Activated CD8-positive, alpha-beta T cell treated with anti-CD3 and anti-CD28 coated beads for 36 hours (primary cell): Measurements from ENCODE around the gene METTL25B. TPM values are rescaled to one million over a fixed set of nuclear protein-coding genes. Genes with fewer than 3 reads are reported as not detected.

Experiments used
- ATAC-seq: fragments of 200-7000 bp; cut with Tn5 transposase; one replicate; pipeline ENCODE4 v1.10.0; 2021; ENCODE audit warnings: mild to moderate bottlenecking, moderate library complexity
- CTCF ChIA-PET: fragments of 350-600 bp; sonication (Branson Sonifier 250); formaldehyde crosslinking; loops from one replicate; lab custom pipeline; 2021; ENCODE audit warnings: antibody characterized with exemption; lab: Charles Lee
- POLR2A ChIA-PET: fragments of 350-600 bp; sonication (Branson Sonifier 250); formaldehyde crosslinking; loops from one replicate; lab custom pipeline; 2021; ENCODE audit warnings: antibody characterized with exemption; lab: Charles Lee
- DNase-seq: peaks from one replicate; pipeline ENCODE4 v3.0.0-alpha.2; 2020
- H3K27ac Mint-ChIP-seq: one replicate; pipeline ENCODE4 v1.8.0; 2021; ENCODE audit warnings: mild to moderate bottlenecking, mixed read lengths
- H3K27me3 Mint-ChIP-seq: one replicate; pipeline ENCODE4 v1.8.0; 2021; ENCODE audit warnings: mixed read lengths
- H3K36me3 Mint-ChIP-seq: one replicate; pipeline ENCODE4 v1.8.0; 2021; ENCODE audit warnings: low read depth, mixed read lengths
- H3K4me1 Mint-ChIP-seq: one replicate; pipeline ENCODE4 v1.8.0; 2021; ENCODE audit warnings: low read depth, mixed read lengths
- H3K4me3 Mint-ChIP-seq: one replicate; pipeline ENCODE4 v1.8.0; 2021; ENCODE audit warnings: mild to moderate bottlenecking, moderate library complexity, mixed read lengths
- H3K9me3 Mint-ChIP-seq: one replicate; pipeline ENCODE4 v1.8.0; 2021; ENCODE audit warnings: mixed read lengths
- intact Hi-C: fragments of 100-400 bp; cut with micrococcal nuclease; formaldehyde crosslinking; loops from one replicate; pipeline ENCODE4 v1.10.0; 2022
- total RNA-seq, 2 experiments: library from RNA; stranded (reverse); gene quantifications; one replicate each; pipeline ENCODE4 v1.2.3, GENCODE V29; 2021
- TF ChIP-seq, protein P1 (sequence below): fragments of 200-600 bp; IDR thresholded peaks from one replicate; pipeline ENCODE4 v1.8.0; 2022; ENCODE audit warnings: antibody characterized with exemption, mild to moderate bottlenecking

Gene METTL25B
- total RNA-seq, 2 experiments from 2014 or later, result 32.3 to 32.5 TPM

DNA sequence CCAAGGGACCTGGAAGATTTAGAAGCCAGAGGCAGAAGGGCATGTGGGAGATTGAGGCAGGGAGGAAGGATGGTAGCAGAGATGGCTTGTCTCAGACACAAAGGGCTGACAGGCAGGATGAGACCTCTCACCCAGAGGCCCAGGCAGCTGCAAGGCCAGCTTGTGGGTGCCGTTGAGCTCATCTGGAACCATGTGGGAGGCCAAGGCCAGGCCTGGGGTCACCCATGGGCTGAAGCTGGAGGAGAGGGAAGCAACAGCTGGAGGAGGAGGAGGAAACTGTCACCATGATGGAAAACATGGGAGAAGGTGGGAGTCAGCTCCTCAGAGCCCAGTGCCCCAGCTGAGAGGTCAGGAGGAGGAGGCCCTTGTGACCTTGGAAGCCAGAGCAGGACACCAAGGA, 29.3 kb upstream of the METTL25B start:
- Mint-ChIP-seq H3K27ac (no peak overlapping the region), H3K4me1 (peaks cover 5% of the 10 kb centered on the region), H3K9me3 (no peaks in the 10 kb centered on the region), H3K27me3 (peaks cover 26% of the 10 kb centered on the region), H3K4me3 (no peak overlapping the region), H3K36me3 (no peaks in the 10 kb centered on the region)
- intact Hi-C loops, result no loop called here
- POLR2A ChIA-PET, result interaction anchor here (0.9 kb wide), 1 partner anchor 21 kb away, joined by 3 read pairs; no protein-coding TSS in a partner anchor
- no peak for ATAC-seq
- CTCF ChIA-PET, result interaction anchor here (1.0 to 13.0 kb wide), 3 partner anchors 7 to 72 kb away, joined by 4 to 271 read pairs (median 9); no protein-coding TSS in a partner anchor
- no peak for DNase-seq
- TF ChIP-seq, protein P1, sequence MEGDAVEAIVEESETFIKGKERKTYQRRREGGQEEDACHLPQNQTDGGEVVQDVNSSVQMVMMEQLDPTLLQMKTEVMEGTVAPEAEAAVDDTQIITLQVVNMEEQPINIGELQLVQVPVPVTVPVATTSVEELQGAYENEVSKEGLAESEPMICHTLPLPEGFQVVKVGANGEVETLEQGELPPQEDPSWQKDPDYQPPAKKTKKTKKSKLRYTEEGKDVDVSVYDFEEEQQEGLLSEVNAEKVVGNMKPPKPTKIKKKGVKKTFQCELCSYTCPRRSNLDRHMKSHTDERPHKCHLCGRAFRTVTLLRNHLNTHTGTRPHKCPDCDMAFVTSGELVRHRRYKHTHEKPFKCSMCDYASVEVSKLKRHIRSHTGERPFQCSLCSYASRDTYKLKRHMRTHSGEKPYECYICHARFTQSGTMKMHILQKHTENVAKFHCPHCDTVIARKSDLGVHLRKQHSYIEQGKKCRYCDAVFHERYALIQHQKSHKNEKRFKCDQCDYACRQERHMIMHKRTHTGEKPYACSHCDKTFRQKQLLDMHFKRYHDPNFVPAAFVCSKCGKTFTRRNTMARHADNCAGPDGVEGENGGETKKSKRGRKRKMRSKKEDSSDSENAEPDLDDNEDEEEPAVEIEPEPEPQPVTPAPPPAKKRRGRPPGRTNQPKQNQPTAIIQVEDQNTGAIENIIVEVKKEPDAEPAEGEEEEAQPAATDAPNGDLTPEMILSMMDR, result no peak

DNA sequence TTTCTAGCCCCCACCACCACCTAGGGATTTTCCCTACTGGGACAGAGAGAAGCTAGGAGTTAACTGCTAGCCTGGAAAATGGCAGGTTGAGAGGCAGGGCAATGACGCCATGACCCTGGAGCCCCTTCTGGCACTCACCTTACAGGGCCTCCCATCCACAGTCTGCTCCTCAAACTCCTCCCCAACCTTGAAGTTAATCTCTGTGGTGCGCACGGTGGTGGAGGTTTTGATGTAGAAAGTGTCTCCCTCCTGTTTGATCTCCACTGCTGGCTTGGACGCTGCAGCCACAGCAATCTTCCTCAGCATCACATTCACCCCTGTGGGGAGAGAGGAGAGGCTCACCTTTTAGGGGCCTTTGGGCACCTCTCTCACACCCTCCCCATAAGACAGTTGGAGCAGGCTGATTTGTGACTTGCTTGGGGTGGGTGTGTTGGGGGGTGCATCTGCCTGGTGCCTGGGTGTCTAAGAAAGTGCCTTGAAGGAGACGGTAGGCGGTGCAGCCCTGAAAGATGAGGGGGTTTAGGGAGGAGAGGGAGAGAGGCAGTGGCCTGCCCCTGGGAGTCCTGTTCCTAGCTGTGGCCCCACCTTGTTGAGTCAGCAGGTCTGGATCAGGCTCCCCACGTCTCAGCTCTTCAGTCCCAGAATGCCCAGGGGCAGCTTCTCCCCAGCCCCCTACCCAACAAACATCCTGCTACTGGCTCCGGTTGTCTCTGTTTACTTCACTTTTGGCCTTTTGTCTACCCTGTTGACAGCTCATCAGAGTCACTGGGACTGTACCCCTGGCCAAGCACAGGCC, 27.3 kb upstream of the METTL25B start:
- Mint-ChIP-seq H3K9me3 (no peaks in the 10 kb centered on the region), H3K4me1 (peaks cover 19% of the 10 kb centered on the region), H3K27ac (no peak overlapping the region), H3K36me3 (no peaks in the 10 kb centered on the region), H3K27me3 (peaks cover 31% of the 10 kb centered on the region), H3K4me3 (no peak overlapping the region)
- intact Hi-C loops, result no loop called here
- ATAC-seq (peak; percentile 25), DNase-seq (no peak)
- ChIA-PET POLR2A (interaction anchor here (2.1 kb wide), 1 partner anchor 11 kb away, joined by 8 read pairs; no protein-coding TSS in a partner anchor), CTCF (interaction anchor here (0.7 to 13.0 kb wide), 6 partner anchors 9 to 92 kb away, joined by 3 to 271 read pairs (median 6); partner anchors contain the start of genes ISG20L2, METTL25B and NES)
- TF ChIP-seq, protein P1, result no peak

DNA sequence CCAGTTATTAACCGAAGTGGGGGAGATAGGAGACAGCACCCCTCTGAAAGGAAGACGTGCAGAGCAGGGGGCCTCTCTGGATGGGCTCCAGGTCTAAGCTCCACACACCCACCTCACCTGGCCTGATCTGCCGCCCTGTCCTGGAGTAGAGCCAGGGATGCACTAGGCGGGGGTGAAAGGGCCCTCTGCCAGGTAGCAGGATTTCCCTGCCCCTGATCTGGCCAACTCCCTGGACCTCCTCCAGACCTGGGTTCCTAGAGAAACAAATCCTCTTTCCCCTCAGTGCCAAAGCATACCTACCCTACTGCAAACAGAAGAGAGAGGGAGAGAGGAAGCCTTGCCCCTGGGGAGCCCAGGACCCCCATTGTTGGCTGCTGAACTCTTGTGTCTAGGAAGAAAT, 24.9 kb upstream of the METTL25B start:
- ATAC-seq (no peak), DNase-seq (no peak)
- ChIA-PET CTCF (interaction anchor here (0.7 to 13.0 kb wide), 3 partner anchors 12 to 43 kb away, joined by 4 to 271 read pairs (median 108); partner anchors contain the start of genes ISG20L2 and METTL25B), POLR2A (interaction anchor here (0.6 to 2.1 kb wide), 3 partner anchors 12 to 26 kb away, joined by 3 to 8 read pairs (median 3); no protein-coding TSS in a partner anchor)
- H3K36me3 Mint-ChIP-seq, result no peaks in the 10 kb centered on the region
- H3K27me3 Mint-ChIP-seq, result peaks cover 26% of the 10 kb centered on the region
- H3K27ac Mint-ChIP-seq, result no peak overlapping the region
- H3K4me1 Mint-ChIP-seq, result peaks cover 37% of the 10 kb centered on the region
- TF ChIP-seq, protein P1, result no peak
- intact Hi-C loops, result no loop called here
- no peak overlapping the region for H3K4me3 Mint-ChIP-seq
- H3K9me3 Mint-ChIP-seq, result no peaks in the 10 kb centered on the region

DNA sequence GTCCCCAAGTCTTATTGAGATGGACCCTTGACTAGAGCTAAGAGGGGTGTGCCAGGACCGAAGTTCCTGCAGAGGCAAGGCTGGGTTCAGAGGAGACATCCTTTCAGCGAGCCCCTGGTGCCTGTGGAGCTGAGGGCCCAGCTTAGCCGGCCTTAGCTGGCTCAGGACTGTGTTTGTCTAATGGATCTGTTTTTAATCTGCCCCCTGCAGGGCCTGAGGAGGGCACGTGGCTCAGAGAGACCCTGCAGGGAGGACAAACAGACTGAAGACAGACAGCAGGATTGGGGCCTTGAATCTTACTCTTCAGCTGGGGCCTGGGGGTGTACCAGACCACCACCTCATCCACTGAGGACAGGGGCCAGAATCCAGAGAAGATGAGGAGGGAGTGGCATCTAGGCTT, 24.5 kb upstream of the METTL25B start:
- H3K27me3 Mint-ChIP-seq, result peaks cover 26% of the 10 kb centered on the region
- POLR2A ChIA-PET, result interaction anchor here (0.6 kb wide), 1 partner anchor 12 kb away, joined by 3 read pairs; no protein-coding TSS in a partner anchor
- no peaks in the 10 kb centered on the region for H3K9me3 Mint-ChIP-seq
- no peak overlapping the region for H3K27ac Mint-ChIP-seq
- no peak for ATAC-seq
- H3K36me3 Mint-ChIP-seq, result no peaks in the 10 kb centered on the region
- peaks cover 37% of the 10 kb centered on the region for H3K4me1 Mint-ChIP-seq
- H3K4me3 Mint-ChIP-seq, result no peak overlapping the region
- TF ChIP-seq, protein P1, result no peak
- no peak for DNase-seq
- CTCF ChIA-PET, result interaction anchor here (0.7 to 13.0 kb wide), 4 partner anchors 12 to 44 kb away, joined by 3 to 271 read pairs (median 56); partner anchors contain the start of genes ISG20L2 and METTL25B
- intact Hi-C loops, result no loop called here
